ENCODE measurements around the gene DYNC2I2.

DYNC2I2 gene

DNA sequence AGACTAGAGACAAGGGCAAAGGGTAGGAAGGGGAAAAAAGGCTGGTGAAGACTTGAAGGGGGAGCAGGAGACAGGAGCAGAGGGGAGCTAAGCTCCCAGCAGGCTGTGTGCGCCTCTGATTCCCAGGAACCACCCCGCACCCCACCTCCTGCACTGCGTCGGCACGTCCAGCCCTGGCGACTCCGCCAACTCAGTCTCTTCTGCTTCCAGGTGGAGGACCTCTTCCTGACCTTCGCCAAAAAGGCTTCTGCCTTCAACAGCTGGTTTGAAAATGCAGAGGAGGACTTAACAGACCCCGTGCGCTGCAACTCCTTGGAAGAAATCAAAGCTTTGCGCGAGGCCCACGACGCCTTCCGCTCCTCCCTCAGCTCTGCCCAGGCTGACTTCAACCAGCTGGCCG, 30.5 kb downstream of the DYNC2I2 start:
- no peak overlapping the region for H3K4me3 ChIP-seq (ENCODE audit: low read depth in 1 of 2, low read length in 1 of 2)
- peaks cover 91% of the 10 kb centered on the region for H3K36me3 ChIP-seq

GRCh38 chr9:128625391-128626146, 31.1 kb downstream of the DYNC2I2 start:
- Histone ChIP-seq H3K9me3 (no peaks in the 10 kb centered on the region), H3K4me3 (ENCODE audit: low read depth in 1 of 2, low read length in 1 of 2) (no peak overlapping the region), H3K27me3 (no peaks in the 10 kb centered on the region), H3K4me1 (ENCODE audit: control insufficient read depth in 1 of 2, insufficient read depth in 1 of 2, low read depth in 1 of 2, low read length in 1 of 2) (no peaks in the 10 kb centered on the region), H3K27ac (no peak overlapping the region), H3K36me3 (peaks cover 91% of the 10 kb centered on the region)
- TF ChIP-seq, protein P1, sequence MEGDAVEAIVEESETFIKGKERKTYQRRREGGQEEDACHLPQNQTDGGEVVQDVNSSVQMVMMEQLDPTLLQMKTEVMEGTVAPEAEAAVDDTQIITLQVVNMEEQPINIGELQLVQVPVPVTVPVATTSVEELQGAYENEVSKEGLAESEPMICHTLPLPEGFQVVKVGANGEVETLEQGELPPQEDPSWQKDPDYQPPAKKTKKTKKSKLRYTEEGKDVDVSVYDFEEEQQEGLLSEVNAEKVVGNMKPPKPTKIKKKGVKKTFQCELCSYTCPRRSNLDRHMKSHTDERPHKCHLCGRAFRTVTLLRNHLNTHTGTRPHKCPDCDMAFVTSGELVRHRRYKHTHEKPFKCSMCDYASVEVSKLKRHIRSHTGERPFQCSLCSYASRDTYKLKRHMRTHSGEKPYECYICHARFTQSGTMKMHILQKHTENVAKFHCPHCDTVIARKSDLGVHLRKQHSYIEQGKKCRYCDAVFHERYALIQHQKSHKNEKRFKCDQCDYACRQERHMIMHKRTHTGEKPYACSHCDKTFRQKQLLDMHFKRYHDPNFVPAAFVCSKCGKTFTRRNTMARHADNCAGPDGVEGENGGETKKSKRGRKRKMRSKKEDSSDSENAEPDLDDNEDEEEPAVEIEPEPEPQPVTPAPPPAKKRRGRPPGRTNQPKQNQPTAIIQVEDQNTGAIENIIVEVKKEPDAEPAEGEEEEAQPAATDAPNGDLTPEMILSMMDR (IDR thresholded peaks at IDR 0.05): no peak

More for the DNA sequence above, 30.5 kb downstream of the DYNC2I2 start:
- Histone ChIP-seq H3K9me3 (no peaks in the 10 kb centered on the region), H3K27ac (no peak overlapping the region), H3K4me1 (ENCODE audit: control insufficient read depth in 1 of 2, insufficient read depth in 1 of 2, low read depth in 1 of 2, low read length in 1 of 2) (no peaks in the 10 kb centered on the region), H3K27me3 (no peaks in the 10 kb centered on the region)
- TF ChIP-seq, protein P1 (IDR thresholded peaks at IDR 0.05): no peak

- TF ChIP-seq, protein P1 (IDR thresholded peaks at IDR 0.05): no peak
- Histone ChIP-seq H3K4me3 (ENCODE audit: low read depth in 1 of 2, low read length in 1 of 2) (no peak overlapping the region), H3K9me3 (no peaks in the 10 kb centered on the region), H3K4me1 (ENCODE audit: control insufficient read depth in 1 of 2, insufficient read depth in 1 of 2, low read depth in 1 of 2, low read length in 1 of 2) (no peaks in the 10 kb centered on the region), H3K36me3 (peaks cover 91% of the 10 kb centered on the region), H3K27ac (no peak overlapping the region), H3K27me3 (no peaks in the 10 kb centered on the region)
These were observed 32.1 kb downstream of the DYNC2I2 start for GRCh38 chr9:128624566-128624965.

- Histone ChIP-seq H3K27ac (no peak overlapping the region), H3K36me3 (peaks cover 91% of the 10 kb centered on the region), H3K27me3 (no peaks in the 10 kb centered on the region), H3K4me3 (ENCODE audit: low read depth in 1 of 2, low read length in 1 of 2) (no peak overlapping the region), H3K9me3 (no peaks in the 10 kb centered on the region), H3K4me1 (ENCODE audit: control insufficient read depth in 1 of 2, insufficient read depth in 1 of 2, low read depth in 1 of 2, low read length in 1 of 2) (no peaks in the 10 kb centered on the region)
- TF ChIP-seq, protein P1 (IDR thresholded peaks at IDR 0.05): no peak
These were observed 34.8 kb downstream of the DYNC2I2 start for GRCh38 chr9:128621730-128622455.

DNA sequence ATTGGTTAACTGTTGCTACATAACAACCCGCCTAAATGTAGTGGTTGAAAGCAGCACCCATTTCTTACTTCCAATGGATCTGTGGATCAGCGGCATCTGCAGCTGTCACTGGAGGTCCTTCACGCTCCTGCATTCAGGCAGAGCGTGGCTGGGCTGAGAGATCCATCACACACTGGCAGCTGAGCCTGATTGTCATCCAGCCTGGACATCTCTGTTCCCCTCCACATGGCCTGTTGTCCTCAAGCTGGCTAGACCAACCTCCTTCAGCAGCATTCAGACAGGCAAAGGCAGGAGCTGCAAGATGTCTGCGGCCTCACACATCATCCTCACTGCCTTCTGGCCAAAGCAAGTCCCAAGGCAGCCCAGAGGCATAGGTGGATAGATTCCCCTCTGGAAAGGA, 36.9 kb downstream of the DYNC2I2 start:
- Histone ChIP-seq H3K27ac (no peak overlapping the region), H3K4me3 (ENCODE audit: low read depth in 1 of 2, low read length in 1 of 2) (no peak overlapping the region), H3K27me3 (no peaks in the 10 kb centered on the region), H3K9me3 (no peaks in the 10 kb centered on the region), H3K36me3 (peaks cover 91% of the 10 kb centered on the region), H3K4me1 (ENCODE audit: control insufficient read depth in 1 of 2, insufficient read depth in 1 of 2, low read depth in 1 of 2, low read length in 1 of 2) (no peaks in the 10 kb centered on the region)
- TF ChIP-seq, protein P1 (IDR thresholded peaks at IDR 0.05): no peak
